Measurements from ENCODE around the gene BIK. TPM values are rescaled to one million over a fixed set of nuclear protein-coding genes. Genes with fewer than 3 reads are reported as not detected.

The BIK gene
- total RNA-seq, 6 experiments from 2014 or later, result 0.20 TPM; not detected in 5

- Mint-ChIP-seq H3K4me1 (ENCODE audit: low read depth) (peaks cover 8% of the 10 kb centered on the region), H3K4me3 (no peak overlapping the region), H3K36me3 (ENCODE audit: low read depth) (no peaks in the 10 kb centered on the region), H3K27ac (no peak overlapping the region), H3K27me3 (ENCODE audit: insufficient read depth) (peaks cover 2% of the 10 kb centered on the region; the same call in 1 of the 2 replicates), H3K9me3 (no peaks in the 10 kb centered on the region)
- no peak for TF ChIP-seq CTCF (IDR thresholded peaks at IDR 0.05)
- DNase-seq, result no peak
Observed at GRCh38 chr22:43131773-43132501, 21.4 kb downstream of the BIK start.

- Mint-ChIP-seq H3K27me3 (ENCODE audit: insufficient read depth) (peaks cover 2% of the 10 kb centered on the region; the same call in 1 of the 2 replicates), H3K4me3 (no peak overlapping the region), H3K36me3 (ENCODE audit: low read depth) (no peaks in the 10 kb centered on the region), H3K27ac (no peak overlapping the region), H3K4me1 (ENCODE audit: low read depth) (no peaks in the 10 kb centered on the region), H3K9me3 (no peaks in the 10 kb centered on the region)
- TF ChIP-seq CTCF (IDR thresholded peaks at IDR 0.05), result no peak
- DNase-seq, result no peak
Observed at GRCh38 chr22:43133401-43133800, 22.9 kb downstream of the BIK start.

- no peak for TF ChIP-seq CTCF (IDR thresholded peaks at IDR 0.05)
- Mint-ChIP-seq H3K4me1 (ENCODE audit: low read depth) (no peaks in the 10 kb centered on the region), H3K9me3 (no peaks in the 10 kb centered on the region), H3K27me3 (ENCODE audit: insufficient read depth) (peaks cover 2% of the 10 kb centered on the region; the same call in 1 of the 2 replicates), H3K27ac (no peak overlapping the region), H3K4me3 (no peak overlapping the region), H3K36me3 (ENCODE audit: low read depth) (no peaks in the 10 kb centered on the region)
- no peak for DNase-seq
Observed at GRCh38 chr22:43134553-43134952, 24.0 kb downstream of the BIK start.

- DNase-seq, result no peak
- no peak overlapping the region for H3K4me3 Mint-ChIP-seq
- H3K27me3 Mint-ChIP-seq (ENCODE audit: insufficient read depth), result peaks cover 2% of the 10 kb centered on the region; the same call in 1 of the 2 replicates
- H3K36me3 Mint-ChIP-seq (ENCODE audit: low read depth), result peaks cover 4% of the 10 kb centered on the region
- H3K9me3 Mint-ChIP-seq, result no peaks in the 10 kb centered on the region
- no peak overlapping the region for H3K27ac Mint-ChIP-seq
- no peaks in the 10 kb centered on the region for H3K4me1 Mint-ChIP-seq (ENCODE audit: low read depth)
- TF ChIP-seq CTCF (IDR thresholded peaks at IDR 0.05), result no peak
Observed at GRCh38 chr22:43135565-43135964, 25.0 kb downstream of the BIK start.

GRCh38 chr22:43136255-43136654 is 25.7 kb downstream of the BIK start:
- DNase-seq, result no peak
- Mint-ChIP-seq H3K9me3 (no peaks in the 10 kb centered on the region), H3K4me3 (no peak overlapping the region), H3K4me1 (ENCODE audit: low read depth) (no peaks in the 10 kb centered on the region), H3K27ac (no peak overlapping the region), H3K36me3 (ENCODE audit: low read depth) (peaks cover 4% of the 10 kb centered on the region), H3K27me3 (ENCODE audit: insufficient read depth) (peaks cover 2% of the 10 kb centered on the region; the same call in 1 of the 2 replicates)
- peak; percentile 83 for TF ChIP-seq CTCF (IDR thresholded peaks at IDR 0.05)
